ENCODE measurements around the gene NEUROD2.
A peak's percentile ranks its signal among the peaks of the same experiment; 100 is the strongest.

Gene NEUROD2

DNA sequence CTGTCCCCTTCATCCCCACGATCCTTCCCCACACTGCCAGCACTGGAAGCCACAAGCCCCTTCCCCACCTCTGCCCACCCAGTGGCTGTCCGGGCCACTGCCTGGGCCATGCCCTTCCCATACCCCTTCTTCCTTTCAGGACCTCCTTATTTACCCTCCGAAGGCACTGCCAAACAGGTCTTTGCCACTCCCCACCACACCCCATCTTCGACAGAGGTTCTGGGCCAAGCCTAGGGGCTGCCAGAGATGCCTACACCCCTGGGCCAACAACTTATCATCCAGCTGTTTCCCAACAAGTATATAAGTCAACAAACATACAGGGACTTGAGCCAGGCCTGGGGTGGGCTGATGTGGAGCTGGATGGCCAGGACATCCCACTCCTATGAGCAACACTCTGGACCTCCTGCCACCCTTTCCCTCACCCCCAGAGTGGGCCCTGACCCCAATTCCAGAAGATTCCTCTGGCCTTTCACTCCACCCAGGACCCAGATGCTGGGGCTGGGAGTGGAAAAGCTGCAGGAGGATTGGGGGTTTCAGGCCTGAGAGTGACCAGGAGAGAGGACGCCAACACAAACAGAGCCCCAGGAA is 17.6 kb upstream of the NEUROD2 start:
- TF ChIP-seq POLR2AphosphoS5 (IDR thresholded peaks at IDR 0.05; ENCODE audit: low read depth, low read length), result no peak
- TF ChIP-seq, protein P1, sequence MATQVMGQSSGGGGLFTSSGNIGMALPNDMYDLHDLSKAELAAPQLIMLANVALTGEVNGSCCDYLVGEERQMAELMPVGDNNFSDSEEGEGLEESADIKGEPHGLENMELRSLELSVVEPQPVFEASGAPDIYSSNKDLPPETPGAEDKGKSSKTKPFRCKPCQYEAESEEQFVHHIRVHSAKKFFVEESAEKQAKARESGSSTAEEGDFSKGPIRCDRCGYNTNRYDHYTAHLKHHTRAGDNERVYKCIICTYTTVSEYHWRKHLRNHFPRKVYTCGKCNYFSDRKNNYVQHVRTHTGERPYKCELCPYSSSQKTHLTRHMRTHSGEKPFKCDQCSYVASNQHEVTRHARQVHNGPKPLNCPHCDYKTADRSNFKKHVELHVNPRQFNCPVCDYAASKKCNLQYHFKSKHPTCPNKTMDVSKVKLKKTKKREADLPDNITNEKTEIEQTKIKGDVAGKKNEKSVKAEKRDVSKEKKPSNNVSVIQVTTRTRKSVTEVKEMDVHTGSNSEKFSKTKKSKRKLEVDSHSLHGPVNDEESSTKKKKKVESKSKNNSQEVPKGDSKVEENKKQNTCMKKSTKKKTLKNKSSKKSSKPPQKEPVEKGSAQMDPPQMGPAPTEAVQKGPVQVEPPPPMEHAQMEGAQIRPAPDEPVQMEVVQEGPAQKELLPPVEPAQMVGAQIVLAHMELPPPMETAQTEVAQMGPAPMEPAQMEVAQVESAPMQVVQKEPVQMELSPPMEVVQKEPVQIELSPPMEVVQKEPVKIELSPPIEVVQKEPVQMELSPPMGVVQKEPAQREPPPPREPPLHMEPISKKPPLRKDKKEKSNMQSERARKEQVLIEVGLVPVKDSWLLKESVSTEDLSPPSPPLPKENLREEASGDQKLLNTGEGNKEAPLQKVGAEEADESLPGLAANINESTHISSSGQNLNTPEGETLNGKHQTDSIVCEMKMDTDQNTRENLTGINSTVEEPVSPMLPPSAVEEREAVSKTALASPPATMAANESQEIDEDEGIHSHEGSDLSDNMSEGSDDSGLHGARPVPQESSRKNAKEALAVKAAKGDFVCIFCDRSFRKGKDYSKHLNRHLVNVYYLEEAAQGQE (IDR thresholded peaks at IDR 0.05; ENCODE audit: insufficient read depth in 1 of 2, low read depth in 2 of 2, low read length in 2 of 2), result no peak
- TF ChIP-seq SIN3A (IDR thresholded peaks at IDR 0.05; ENCODE audit: borderline replicate concordance, insufficient read depth, low read length), result no peak
- no peak for TF ChIP-seq FOXP2 (optimal IDR thresholded peaks at IDR 0.05; ENCODE audit: borderline replicate concordance, extremely low read depth, extremely low read length, insufficient read depth)
- no peak for TF ChIP-seq TAF1 (IDR thresholded peaks at IDR 0.05; ENCODE audit: borderline replicate concordance, insufficient read depth, low read length)

DNA sequence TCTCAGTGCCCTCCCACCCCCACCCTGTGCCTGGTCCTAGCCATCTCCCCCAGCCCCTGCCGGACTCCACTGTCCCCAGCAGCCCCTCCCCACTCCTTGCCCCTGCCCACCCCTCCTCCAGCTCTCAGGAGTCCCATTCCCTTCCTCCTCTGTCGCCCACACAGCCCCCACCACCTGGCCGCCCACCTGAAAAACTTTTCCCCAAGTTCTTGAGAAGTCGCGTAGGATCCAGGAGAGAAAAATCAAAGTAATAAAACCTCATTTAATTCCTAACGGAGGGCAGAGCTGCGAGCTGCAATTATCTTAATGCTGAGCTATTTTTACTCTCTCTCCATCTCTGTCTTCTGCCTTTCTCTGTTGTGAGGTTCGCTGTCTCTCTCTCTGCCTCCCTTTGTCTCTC is 16.6 kb upstream of the NEUROD2 start:
- TF ChIP-seq, protein P1 (IDR thresholded peaks at IDR 0.05; ENCODE audit: insufficient read depth in 1 of 2, low read depth in 2 of 2, low read length in 2 of 2), result no peak
- no peak for TF ChIP-seq SIN3A (IDR thresholded peaks at IDR 0.05; ENCODE audit: borderline replicate concordance, insufficient read depth, low read length)
- no peak for TF ChIP-seq POLR2AphosphoS5 (IDR thresholded peaks at IDR 0.05; ENCODE audit: low read depth, low read length)

DNA sequence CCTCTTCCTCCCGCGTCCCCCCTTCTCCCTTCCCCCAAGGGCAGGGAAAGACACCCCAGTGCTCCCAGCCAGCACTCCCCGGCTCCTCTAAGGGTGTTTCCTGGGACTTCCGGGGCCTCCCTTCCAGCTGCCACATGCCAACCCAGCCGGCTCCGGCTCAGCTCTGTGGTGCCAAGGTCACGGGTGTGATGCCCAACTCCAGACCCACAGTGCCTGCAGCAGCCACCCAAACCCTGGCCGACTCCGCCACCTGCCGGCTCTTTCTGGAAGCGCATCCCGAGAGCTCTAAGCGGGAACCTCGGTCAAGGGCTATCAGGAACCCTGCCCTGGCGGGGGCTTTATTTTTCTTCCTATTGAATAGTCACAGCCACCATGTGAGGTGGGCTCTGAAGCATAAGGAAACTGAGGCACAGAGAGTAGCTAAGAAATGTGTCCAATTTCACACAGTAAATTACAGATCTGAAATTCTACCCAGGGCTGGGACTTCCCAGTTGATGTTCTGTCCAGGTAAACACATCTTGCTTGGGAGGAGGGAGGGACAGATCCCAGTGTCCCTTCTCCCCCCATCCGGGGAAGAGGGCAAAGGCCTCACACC is 15.7 kb upstream of the NEUROD2 start:
- no peak for TF ChIP-seq POLR2AphosphoS5 (IDR thresholded peaks at IDR 0.05; ENCODE audit: low read depth, low read length)
- TF ChIP-seq, protein P1 (IDR thresholded peaks at IDR 0.05; ENCODE audit: insufficient read depth in 1 of 2, low read depth in 2 of 2, low read length in 2 of 2), result 0 out of 4 replicates have a peak, but pooled peaks of 1 of the 2 experiments have one; percentile 41

DNA sequence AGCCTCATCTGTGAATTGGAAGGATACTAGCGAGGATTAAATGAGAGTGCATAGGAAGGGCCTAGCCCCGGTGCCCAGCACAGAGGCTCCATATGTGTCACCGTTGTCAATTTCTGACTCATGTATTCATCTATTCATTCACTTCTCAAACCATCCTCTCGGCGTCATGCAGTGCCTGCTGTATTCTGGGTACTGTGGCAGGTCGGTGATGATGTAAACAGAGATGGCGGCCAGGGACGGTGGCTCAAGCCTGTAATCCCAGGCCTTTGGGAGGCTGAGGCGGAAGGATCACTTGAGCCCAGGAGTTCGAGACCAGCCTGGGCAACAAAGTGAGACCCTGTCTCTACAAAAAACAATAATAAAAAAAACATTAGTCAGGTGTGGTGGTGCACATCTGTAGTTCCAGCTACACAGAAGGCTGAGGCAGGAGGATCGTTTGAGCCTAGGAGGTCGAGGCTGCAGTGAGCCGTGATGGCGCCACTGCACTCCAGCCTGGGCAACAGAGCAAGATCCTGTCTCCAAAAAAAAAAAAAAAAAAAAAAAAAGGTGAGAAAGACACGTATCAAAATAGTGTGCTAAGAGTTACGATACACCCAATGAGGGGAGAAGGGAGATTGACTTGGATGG is 14.8 kb upstream of the NEUROD2 start:
- TF ChIP-seq SIN3A (IDR thresholded peaks at IDR 0.05; ENCODE audit: borderline replicate concordance, insufficient read depth, low read length) (no peak), POLR2AphosphoS5 (IDR thresholded peaks at IDR 0.05; ENCODE audit: low read depth, low read length) (no peak), FOXP2 (optimal IDR thresholded peaks at IDR 0.05; ENCODE audit: borderline replicate concordance, extremely low read depth, extremely low read length, insufficient read depth) (no peak), TAF1 (IDR thresholded peaks at IDR 0.05; ENCODE audit: borderline replicate concordance, insufficient read depth, low read length) (no peak)
- TF ChIP-seq, protein P1 (IDR thresholded peaks at IDR 0.05; ENCODE audit: insufficient read depth in 1 of 2, low read depth in 2 of 2, low read length in 2 of 2), result no peak

Measured in PFSK-1 (cell line).